ENCODE results near the gene OR51B4.

- TF ChIP-seq POLR2AphosphoS5 (IDR thresholded peaks at IDR 0.05; ENCODE audit: low read depth, low read length), result no peak
- TF ChIP-seq POLR2A (IDR thresholded peaks at IDR 0.05; ENCODE audit: low read depth, low read length), result no peak
- TF ChIP-seq SPI1 (IDR thresholded peaks at IDR 0.05; ENCODE audit: low read depth, low read length), result no peak
- no peak for TF ChIP-seq TAF1 (IDR thresholded peaks at IDR 0.05; ENCODE audit: low read depth, low read length)
- no peak for TF ChIP-seq PAX5 (IDR thresholded peaks at IDR 0.05; ENCODE audit: insufficient read depth, low read length, severe bottlenecking)
These were observed 50.0 kb downstream of the OR51B4 start for GRCh38 chr11:5251746-5252145.
